ENCODE results near the gene WBP2.

GRCh38 chr17:75832164-75832651 lies 22.9 kb downstream of the WBP2 start:
- no peak for TF ChIP-seq CTCF (IDR thresholded peaks at IDR 0.05)
- no peak for TF ChIP-seq POLR2A (IDR thresholded peaks at IDR 0.05)

Measured in body of pancreas (tissue), 4 donors.